Hepatocyte (in vitro differentiated cells): Measurements from ENCODE around the gene SMC6.

Experiments used
- CTCF ChIP-seq: fragments of 200-600 bp; sonication (generic); IDR thresholded peaks from 2 replicates; pipeline ENCODE4 v1.5.1; 2016; ENCODE audit warnings: antibody characterized with exemption, mild to moderate bottlenecking; ENCODE audit not compliant: poor library complexity
- EZH2 ChIP-seq: fragments of 200-600 bp; sonication (generic); IDR thresholded peaks from 2 replicates; pipeline ENCODE4 v1.6.1; 2016; ENCODE audit warnings: antibody characterized with exemption, mild to moderate bottlenecking, borderline replicate concordance

- TF ChIP-seq CTCF (no peak), EZH2 (no peak)
These were observed 115.3 kb downstream of the SMC6 start for GRCh38 chr2:17638196-17638743.
